ENCODE measurements around the gene INO80D. TPM values are rescaled to one million over a fixed set of nuclear protein-coding genes. Genes with fewer than 3 reads are reported as not detected.
"Not testable (repeated sequence)": the region's sequence is repeated elsewhere in the genome, so short reads cannot be mapped to it uniquely, and the experiment has no call there.

INO80D gene
- total and polyA plus RNA-seq, 2 experiments from 2014 or later, result 2.7 to 6.1 TPM

GRCh38 chr2:206112846-206113547, 27.0 kb upstream of the INO80D start:
- Histone ChIP-seq H3K27me3 (no peaks in the 10 kb centered on the region), H3K4me3 (no peak overlapping the region), H3K27ac (no peak overlapping the region), H3K36me3 (peaks cover 4% of the 10 kb centered on the region), H3K9me3 (ENCODE audit: low read depth) (no peaks in the 10 kb centered on the region), H3K4me1 (ENCODE audit: low read depth) (no peaks in the 10 kb centered on the region)
- DNase-seq (ENCODE audit: low read depth in 1 of 2, low spot score in 1 of 2), result peak in 1 of 2 donors; percentile 23
- no peak for TF ChIP-seq CTCF (IDR thresholded peaks at IDR 0.05; ENCODE audit: low read depth, low read length)

- H3K27ac ChIP-seq, result no peak overlapping the region
- no peak for DNase-seq (ENCODE audit: low read depth in 1 of 2, low spot score in 1 of 2)
Observed at GRCh38 chr2:206112108-206112507, 26.1 kb upstream of the INO80D start.

GRCh38 chr2:206108713-206109112, 22.7 kb upstream of the INO80D start:
- Histone ChIP-seq H3K36me3 (no peaks in the 10 kb centered on the region), H3K9me3 (ENCODE audit: low read depth) (no peaks in the 10 kb centered on the region), H3K4me1 (ENCODE audit: low read depth) (no peaks in the 10 kb centered on the region), H3K27ac (no peak overlapping the region), H3K27me3 (no peaks in the 10 kb centered on the region), H3K4me3 (no peak overlapping the region)
- TF ChIP-seq CTCF (IDR thresholded peaks at IDR 0.05; ENCODE audit: low read depth, low read length), result no peak
- DNase-seq (ENCODE audit: low read depth in 1 of 2, low spot score in 1 of 2), result no peak

More at GRCh38 chr2:206112108-206112507, 26.1 kb upstream of the INO80D start:
- Histone ChIP-seq H3K36me3 (peaks cover 2% of the 10 kb centered on the region), H3K4me1 (ENCODE audit: low read depth) (no peaks in the 10 kb centered on the region), H3K4me3 (no peak overlapping the region), H3K27me3 (no peaks in the 10 kb centered on the region), H3K9me3 (ENCODE audit: low read depth) (no peaks in the 10 kb centered on the region)
- no peak for TF ChIP-seq CTCF (IDR thresholded peaks at IDR 0.05; ENCODE audit: low read depth, low read length)

GRCh38 chr2:206105541-206105940, 19.6 kb upstream of the INO80D start:
- Histone ChIP-seq H3K9me3 (ENCODE audit: low read depth) (no peaks in the 10 kb centered on the region), H3K27me3 (no peaks in the 10 kb centered on the region), H3K4me3 (no peak overlapping the region), H3K27ac (no peak overlapping the region), H3K36me3 (no peaks in the 10 kb centered on the region), H3K4me1 (ENCODE audit: low read depth) (no peaks in the 10 kb centered on the region)
- DNase-seq (ENCODE audit: low read depth in 1 of 2, low spot score in 1 of 2), result no peak
- no peak for TF ChIP-seq CTCF (IDR thresholded peaks at IDR 0.05; ENCODE audit: low read depth, low read length)

GRCh38 chr2:206105038-206105437, 19.1 kb upstream of the INO80D start:
- DNase-seq (ENCODE audit: low read depth in 1 of 2, low spot score in 1 of 2), result no peak
- no peak for TF ChIP-seq CTCF (IDR thresholded peaks at IDR 0.05; ENCODE audit: low read depth, low read length)
- H3K4me1 ChIP-seq (ENCODE audit: low read depth), result no peaks in the 10 kb centered on the region
- H3K27me3 ChIP-seq, result no peaks in the 10 kb centered on the region
- no peak overlapping the region for H3K4me3 ChIP-seq
- H3K9me3 ChIP-seq (ENCODE audit: low read depth), result no peaks in the 10 kb centered on the region
- no peaks in the 10 kb centered on the region for H3K36me3 ChIP-seq
- no peak overlapping the region for H3K27ac ChIP-seq

GRCh38 chr2:206098872-206099271, 12.9 kb upstream of the INO80D start:
- H3K27ac ChIP-seq; H3K4me3 ChIP-seq; H3K4me1 ChIP-seq (ENCODE audit: low read depth); DNase-seq (ENCODE audit: low read depth in 1 of 2, low spot score in 1 of 2); H3K27me3 ChIP-seq; H3K36me3 ChIP-seq; H3K9me3 ChIP-seq (ENCODE audit: low read depth): not testable (repeated sequence)
